GM12865 (cell line): ENCODE results near the gene GRK1.
"Not testable (repeated sequence)": the region's sequence is repeated elsewhere in the genome, so short reads cannot be mapped to it uniquely, and the experiment has no call there.

Source experiments
- DNase-seq: peaks from one replicate; pipeline ENCODE4 v3.0.0; 2010; ENCODE audit warnings: low read depth
- H3K4me3 ChIP-seq: 2 replicates; pipeline ENCODE4 v1.5.1; 2011; ENCODE audit warnings: mild to moderate bottlenecking, low read depth, low read length, control low read depth
- CTCF ChIP-seq: IDR thresholded peaks from 2 replicates; pipeline ENCODE4 v1.5.1; 2011; ENCODE audit warnings: low read length, control low read depth, low read depth, inconsistent platforms; ENCODE audit not compliant: insufficient read depth; ENCODE audit errors: missing control alignments

GRK1 gene

GRCh38 chr13:113672002-113672651, 5.1 kb downstream of the GRK1 start:
- no peak for TF ChIP-seq CTCF
- DNase-seq: no peak
- H3K4me3 ChIP-seq: no peak overlapping the region

- TF ChIP-seq CTCF: no peak
- H3K4me3 ChIP-seq: no peak overlapping the region
- no peak for DNase-seq
Measured at GRCh38 chr13:113722921-113723320, 55.9 kb downstream of the GRK1 start.

GRCh38 chr13:113723410-113724015, 56.5 kb downstream of the GRK1 start:
- H3K4me3 ChIP-seq: no peak overlapping the region
- DNase-seq: no peak
- no peak for TF ChIP-seq CTCF

GRCh38 chr13:113724016-113724758, 57.2 kb downstream of the GRK1 start:
- no peak for TF ChIP-seq CTCF
- H3K4me3 ChIP-seq: no peak overlapping the region
- DNase-seq: no peak

- TF ChIP-seq CTCF: peak; percentile 74
- peak; percentile 69 for DNase-seq
- H3K4me3 ChIP-seq: peak overlapping the region; percentile 42
Measured at GRCh38 chr13:113724780-113725315, 57.8 kb downstream of the GRK1 start.

- not testable (repeated sequence) for H3K4me3 ChIP-seq, DNase-seq
Measured at GRCh38 chr13:113725329-113726105, 58.5 kb downstream of the GRK1 start.

DNA sequence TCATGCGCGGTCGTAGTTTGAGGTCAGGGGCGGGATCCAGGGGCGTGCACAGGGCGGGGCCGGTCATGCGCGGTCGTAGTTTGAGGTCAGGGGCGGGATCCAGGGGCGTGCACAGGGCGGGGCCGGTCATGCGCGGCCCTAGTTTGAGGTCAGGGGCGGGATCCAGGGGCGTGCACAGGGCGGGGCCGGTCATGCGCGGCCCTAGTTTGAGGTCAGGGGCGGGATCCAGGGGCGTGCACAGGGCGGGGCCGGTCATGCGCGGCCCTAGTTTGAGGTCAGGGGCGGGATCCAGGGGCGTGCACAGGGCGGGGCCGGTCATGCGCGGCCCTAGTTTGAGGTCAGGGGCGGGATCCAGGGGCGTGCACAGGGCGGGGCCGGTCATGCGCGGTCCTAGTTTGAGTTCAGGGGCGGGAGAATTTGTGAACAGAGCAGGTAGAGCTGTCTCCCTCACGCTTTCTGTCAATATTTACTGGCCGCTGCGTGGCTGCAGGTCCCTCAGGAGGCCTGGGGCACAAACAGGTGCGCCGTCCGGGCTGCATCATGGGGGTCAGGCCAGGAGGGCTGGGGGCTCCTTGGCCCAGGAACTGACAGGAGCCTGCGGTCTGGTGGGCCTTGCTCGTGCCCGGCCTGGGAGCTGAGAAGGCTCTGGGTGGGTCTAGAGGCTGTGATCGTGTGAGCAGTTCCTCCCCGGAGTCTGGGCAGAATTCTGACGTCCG, 59.2 kb downstream of the GRK1 start:
- not testable (repeated sequence) for H3K4me3 ChIP-seq, DNase-seq
